OCI-LY3 (cell line): Measurements from ENCODE around the gene SLC25A5.
"Not testable (repeated sequence)": the region's sequence is repeated elsewhere in the genome, so short reads cannot be mapped to it uniquely, and the experiment has no call there.

Source experiments
- H2AFZ ChIP-seq: fragments of 200-600, 300-600 bp; shearing (Covaris generic); 2 replicates; pipeline ENCODE4 v1.6.0; 2014; ENCODE audit warnings: antibody characterized with exemption, low read depth, low read length
- H3K27ac ChIP-seq: fragments of 200-600, 300-600 bp; sonication (generic); 2 replicates; pipeline ENCODE4 v1.5.1; 2014; ENCODE audit warnings: mild to moderate bottlenecking, low read length, moderate library complexity, mixed read lengths
- H3K27me3 ChIP-seq: fragments of 200-600, 300-600 bp; sonication (generic); 2 replicates; pipeline ENCODE4 v1.6.1; 2014; ENCODE audit warnings: low read depth, low read length, mixed read lengths
- H3K36me3 ChIP-seq: fragments of 200-600, 300-600 bp; sonication (generic); replicated peaks from 2 replicates; pipeline ENCODE3; 2014; ENCODE audit warnings: low read depth, low read length, mixed read lengths
- H3K4me1 ChIP-seq: fragments of 300-600, 200-600 bp; sonication (generic); 2 replicates; pipeline ENCODE4 v1.6.1; 2014; ENCODE audit warnings: low read length, mixed read lengths
- H3K4me2 ChIP-seq: fragments of 200-600, 300-600 bp; sonication (generic); 2 replicates; pipeline ENCODE4 v1.6.1; 2014; ENCODE audit warnings: low read length, mixed read lengths
- H3K4me3 ChIP-seq: fragments of 300-600, 200-600 bp; sonication (generic); 2 replicates; pipeline ENCODE4 v1.5.1; 2014; ENCODE audit warnings: antibody characterized with exemption, mild to moderate bottlenecking, low read length, moderate library complexity
- H3K79me2 ChIP-seq: fragments of 300-600, 200-600 bp; shearing (Covaris generic); 2 replicates; pipeline ENCODE4 v1.6.1; 2014; ENCODE audit warnings: mild to moderate bottlenecking, low read length, mixed read lengths
- H3K9ac ChIP-seq: fragments of 300-600, 200-600 bp; shearing (Covaris generic); 2 replicates; pipeline ENCODE4 v1.6.0; 2014; ENCODE audit warnings: mild to moderate bottlenecking, low read length, moderate library complexity
- H3K9me3 ChIP-seq: fragments of 200-600, 300-600 bp; shearing (Covaris generic); 2 replicates; pipeline ENCODE4 v1.6.1; 2014; ENCODE audit warnings: low read length, mixed read lengths; ENCODE audit not compliant: insufficient read depth
- H4K20me1 ChIP-seq: fragments of 200-600, 300-600 bp; sonication (generic); 2 replicates; pipeline ENCODE4 v1.6.1; 2016; ENCODE audit warnings: low read length, mixed read lengths; ENCODE audit not compliant: insufficient read depth
- EZH2phosphoT487 ChIP-seq: fragments of 200-600 bp; shearing (Covaris generic); IDR thresholded peaks from 2 replicates; pipeline ENCODE4 v1.6.1; 2018; ENCODE audit warnings: antibody characterized with exemption, mixed run types, low read depth
- TF ChIP-seq, protein P1 (sequence below): fragments of 200-600, 300-600 bp; sonication (generic); IDR thresholded peaks from 2 replicates; pipeline ENCODE4 v1.5.1; 2014; ENCODE audit warnings: antibody characterized with exemption, low read length, low read depth

SLC25A5 gene

DNA sequence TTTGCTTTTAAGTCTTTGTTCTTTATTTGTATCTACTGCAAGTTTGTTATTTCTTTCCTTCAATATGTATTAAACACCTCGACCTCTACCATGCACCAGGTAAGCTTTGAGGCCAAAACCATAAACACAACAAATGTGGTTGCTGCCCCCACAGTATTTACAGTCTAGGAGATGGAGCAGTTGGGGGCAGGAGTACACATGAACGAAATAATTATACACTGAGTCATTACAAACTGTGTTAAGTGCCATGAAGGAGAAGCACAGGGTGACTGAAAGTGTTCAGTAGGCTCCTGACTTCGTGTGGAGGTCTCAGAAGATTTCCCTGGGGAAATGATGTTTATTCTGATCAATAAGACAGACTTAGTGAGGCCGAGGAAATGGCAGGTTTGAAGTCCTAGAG lies 38.8 kb upstream of the SLC25A5 start:
- Histone ChIP-seq H3K4me3 (no peak overlapping the region), H3K36me3 (no peaks in the 10 kb centered on the region), H3K9ac (no peak overlapping the region), H2AFZ (no peak overlapping the region), H3K4me1 (peaks cover 9% of the 10 kb centered on the region), H3K27ac (no peak overlapping the region), H3K4me2 (no peak overlapping the region), H3K9me3 (no peaks in the 10 kb centered on the region), H4K20me1 (no peaks in the 10 kb centered on the region), H3K79me2 (no peaks in the 10 kb centered on the region), H3K27me3 (no peaks in the 10 kb centered on the region)
- TF ChIP-seq, protein P1, sequence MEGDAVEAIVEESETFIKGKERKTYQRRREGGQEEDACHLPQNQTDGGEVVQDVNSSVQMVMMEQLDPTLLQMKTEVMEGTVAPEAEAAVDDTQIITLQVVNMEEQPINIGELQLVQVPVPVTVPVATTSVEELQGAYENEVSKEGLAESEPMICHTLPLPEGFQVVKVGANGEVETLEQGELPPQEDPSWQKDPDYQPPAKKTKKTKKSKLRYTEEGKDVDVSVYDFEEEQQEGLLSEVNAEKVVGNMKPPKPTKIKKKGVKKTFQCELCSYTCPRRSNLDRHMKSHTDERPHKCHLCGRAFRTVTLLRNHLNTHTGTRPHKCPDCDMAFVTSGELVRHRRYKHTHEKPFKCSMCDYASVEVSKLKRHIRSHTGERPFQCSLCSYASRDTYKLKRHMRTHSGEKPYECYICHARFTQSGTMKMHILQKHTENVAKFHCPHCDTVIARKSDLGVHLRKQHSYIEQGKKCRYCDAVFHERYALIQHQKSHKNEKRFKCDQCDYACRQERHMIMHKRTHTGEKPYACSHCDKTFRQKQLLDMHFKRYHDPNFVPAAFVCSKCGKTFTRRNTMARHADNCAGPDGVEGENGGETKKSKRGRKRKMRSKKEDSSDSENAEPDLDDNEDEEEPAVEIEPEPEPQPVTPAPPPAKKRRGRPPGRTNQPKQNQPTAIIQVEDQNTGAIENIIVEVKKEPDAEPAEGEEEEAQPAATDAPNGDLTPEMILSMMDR, result no peak
- TF ChIP-seq EZH2phosphoT487, result no peak

DNA sequence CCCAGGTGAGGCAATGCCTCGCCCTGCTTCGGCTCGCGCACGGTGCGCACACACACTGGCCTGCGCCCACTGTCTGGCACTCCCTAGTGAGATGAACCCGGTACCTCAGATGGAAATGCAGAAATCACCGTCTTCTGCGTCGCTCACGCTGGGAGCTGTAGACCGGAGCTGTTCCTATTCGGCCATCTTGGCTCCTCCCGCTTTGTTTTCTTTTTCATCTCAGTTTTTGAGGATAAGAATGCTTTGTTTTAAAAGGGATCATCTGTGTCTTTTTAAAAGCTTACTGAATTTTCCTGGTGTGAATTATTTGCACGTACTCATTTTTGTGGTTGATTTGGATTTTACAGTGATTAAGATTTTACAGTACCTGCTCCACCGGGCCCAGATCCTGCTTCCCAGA lies 26.9 kb upstream of the SLC25A5 start:
- not testable (repeated sequence) for H3K4me2 ChIP-seq, H3K27me3 ChIP-seq, H2AFZ ChIP-seq, H3K9ac ChIP-seq, H3K79me2 ChIP-seq, H4K20me1 ChIP-seq, H3K9me3 ChIP-seq, H3K27ac ChIP-seq, H3K4me3 ChIP-seq, H3K36me3 ChIP-seq, H3K4me1 ChIP-seq

DNA sequence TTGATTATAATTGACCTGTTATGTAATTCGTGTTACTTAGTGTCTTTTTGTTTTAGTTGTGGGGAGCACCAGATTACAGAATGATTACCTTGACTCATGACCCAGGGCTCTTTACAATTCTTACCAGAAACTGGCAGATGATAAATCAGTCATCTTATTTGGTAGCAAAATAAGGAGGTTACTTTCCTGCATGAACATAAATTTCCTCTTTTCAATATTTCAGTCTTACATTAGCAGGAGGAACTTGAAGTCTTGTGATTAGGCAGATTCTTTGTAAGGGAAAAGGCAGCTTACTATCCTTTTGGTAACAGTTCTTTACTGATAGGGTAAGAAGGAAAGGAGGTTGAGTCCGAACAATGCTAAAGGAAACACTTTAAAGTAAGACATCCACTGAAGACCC lies 26.0 kb upstream of the SLC25A5 start:
- Histone ChIP-seq H3K4me1 (peaks cover 4% of the 10 kb centered on the region; the same call in 1 of the 2 replicates), H3K27ac (no peak overlapping the region), H3K36me3 (no peaks in the 10 kb centered on the region), H3K9me3 (no peaks in the 10 kb centered on the region), H3K4me2 (no peak overlapping the region), H2AFZ (no peak overlapping the region), H3K27me3 (no peaks in the 10 kb centered on the region), H3K4me3 (no peak overlapping the region), H4K20me1 (no peaks in the 10 kb centered on the region), H3K79me2 (no peaks in the 10 kb centered on the region), H3K9ac (no peak overlapping the region)
- no peak for TF ChIP-seq EZH2phosphoT487
- TF ChIP-seq, protein P1, result no peak

DNA sequence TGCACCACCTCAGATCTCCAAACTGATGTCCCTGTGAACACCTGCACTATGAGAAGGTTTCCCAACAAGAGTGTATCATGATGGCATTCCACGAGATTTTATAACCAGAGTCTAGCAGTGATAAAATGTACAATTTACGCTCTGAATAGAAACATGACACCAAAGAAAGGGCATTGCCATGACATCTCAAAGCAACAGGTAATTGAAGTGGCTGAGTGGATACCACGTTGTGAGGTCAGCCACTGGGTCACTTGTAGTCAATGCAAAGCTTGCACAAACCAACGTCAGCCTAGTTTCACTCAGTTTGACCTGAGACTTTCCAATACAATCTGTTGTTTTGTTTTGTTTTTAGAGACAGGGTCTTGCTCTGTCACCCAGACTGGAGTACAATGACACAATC lies 15.0 kb upstream of the SLC25A5 start:
- Histone ChIP-seq H3K27me3 (no peaks in the 10 kb centered on the region), H4K20me1 (no peaks in the 10 kb centered on the region), H3K4me3 (no peak overlapping the region), H3K4me1 (no peaks in the 10 kb centered on the region), H3K4me2 (no peak overlapping the region), H3K27ac (no peak overlapping the region), H2AFZ (no peak overlapping the region), H3K9me3 (no peaks in the 10 kb centered on the region), H3K79me2 (no peaks in the 10 kb centered on the region), H3K9ac (no peak overlapping the region), H3K36me3 (no peaks in the 10 kb centered on the region)
- no peak for TF ChIP-seq EZH2phosphoT487
- TF ChIP-seq, protein P1, result no peak

DNA sequence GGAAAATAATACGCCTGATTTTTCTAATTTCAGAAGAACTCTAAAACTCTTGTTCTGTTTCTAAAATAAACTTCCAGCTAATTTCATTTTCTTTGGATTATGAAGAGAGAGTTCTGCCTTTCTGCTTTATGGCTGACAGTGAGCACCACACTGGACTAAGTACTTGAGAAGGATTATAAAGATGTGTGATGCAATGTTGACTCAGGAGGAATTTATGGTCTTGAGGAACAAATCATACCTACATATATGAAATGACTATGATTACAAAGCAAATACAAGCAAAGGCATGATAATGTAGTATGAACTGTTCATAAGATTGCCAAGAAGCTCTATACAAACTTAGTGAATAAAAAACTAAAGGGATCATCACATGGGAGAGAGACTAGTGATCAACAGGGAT lies 13.0 kb upstream of the SLC25A5 start:
- no peak overlapping the region for H2AFZ ChIP-seq
- no peaks in the 10 kb centered on the region for H3K79me2 ChIP-seq
- no peaks in the 10 kb centered on the region for H3K36me3 ChIP-seq
- no peaks in the 10 kb centered on the region for H3K27me3 ChIP-seq
- TF ChIP-seq EZH2phosphoT487, result no peak
- TF ChIP-seq, protein P1, result no peak
- no peak overlapping the region for H3K27ac ChIP-seq
- H3K9ac ChIP-seq, result no peak overlapping the region
- no peaks in the 10 kb centered on the region for H3K9me3 ChIP-seq
- H4K20me1 ChIP-seq, result no peaks in the 10 kb centered on the region
- no peak overlapping the region for H3K4me2 ChIP-seq
- no peaks in the 10 kb centered on the region for H3K4me1 ChIP-seq
- no peak overlapping the region for H3K4me3 ChIP-seq
